Measurements from ENCODE around the gene FLII. TPM values are rescaled to one million over a fixed set of nuclear protein-coding genes. Genes with fewer than 3 reads are reported as not detected.

Gene FLII
- total RNA-seq, 1 experiment from 2014 or later, result 169 TPM

- Histone ChIP-seq H3K36me3 (ENCODE audit: insufficient read depth, low read length, poor library complexity, severe bottlenecking) (peaks cover 55% of the 10 kb centered on the region), H3K27me3 (replicated peaks; ENCODE audit: insufficient read depth, low read depth, low read length, poor library complexity) (no peaks in the 10 kb centered on the region), H3K4me3 (ENCODE audit: low read depth, low read length, poor library complexity, severe bottlenecking) (no peak overlapping the region), H3K9me3 (ENCODE audit: low read depth, low read length, poor library complexity, severe bottlenecking) (no peaks in the 10 kb centered on the region), H3K27ac (ENCODE audit: low read depth, low read length, poor library complexity, severe bottlenecking) (no peak overlapping the region), H3K4me1 (ENCODE audit: insufficient read depth, low read length, poor library complexity, severe bottlenecking) (no peaks in the 10 kb centered on the region)
- intact Hi-C loops (cut with micrococcal nuclease; ENCODE audit: unreplicated experiment), result no loop called here
- no TSS peak for BruUV-seq (replicated peaks)
- POLR2A ChIA-PET (ENCODE audit: low non-redundant PET), result no interaction called here
- CTCF ChIA-PET, result interaction anchor here (1.1 kb wide), 1 partner anchor 58 kb away, joined by 3 read pairs; no protein-coding TSS in a partner anchor
- no peak for DNase-seq (ENCODE audit: low spot score)
- no peak for TF ChIP-seq CTCF (conservative IDR thresholded peaks at IDR 0.05; ENCODE audit: low read depth, low read length)
- TF ChIP-seq EZH2 (IDR thresholded peaks at IDR 0.05; ENCODE audit: borderline replicate concordance, low read depth, low read length, poor library complexity, severe bottlenecking), result no peak
These were observed 60.0 kb downstream of the FLII start for GRCh38 chr17:18198530-18198929.

- Histone ChIP-seq H3K27me3 (replicated peaks; ENCODE audit: insufficient read depth, low read depth, low read length, poor library complexity) (no peaks in the 10 kb centered on the region), H3K9me3 (ENCODE audit: low read depth, low read length, poor library complexity, severe bottlenecking) (no peaks in the 10 kb centered on the region), H3K36me3 (ENCODE audit: insufficient read depth, low read length, poor library complexity, severe bottlenecking) (peaks cover 56% of the 10 kb centered on the region), H3K4me1 (ENCODE audit: insufficient read depth, low read length, poor library complexity, severe bottlenecking) (no peaks in the 10 kb centered on the region), H3K27ac (ENCODE audit: low read depth, low read length, poor library complexity, severe bottlenecking) (no peak overlapping the region), H3K4me3 (ENCODE audit: low read depth, low read length, poor library complexity, severe bottlenecking) (no peak overlapping the region)
- no TSS peak for BruUV-seq (replicated peaks)
- no peak for TF ChIP-seq CTCF (conservative IDR thresholded peaks at IDR 0.05; ENCODE audit: low read depth, low read length)
- no peak for TF ChIP-seq EZH2 (IDR thresholded peaks at IDR 0.05; ENCODE audit: borderline replicate concordance, low read depth, low read length, poor library complexity, severe bottlenecking)
- DNase-seq (ENCODE audit: low spot score), result no peak
- POLR2A ChIA-PET (ENCODE audit: low non-redundant PET), result interaction anchor here (0.6 kb wide), 1 partner anchor 532 kb away, joined by 3 read pairs; no protein-coding TSS in a partner anchor
- intact Hi-C loops (cut with micrococcal nuclease; ENCODE audit: unreplicated experiment), result no loop called here
- CTCF ChIA-PET, result interaction anchor here (1.1 kb wide), 1 partner anchor 57 kb away, joined by 3 read pairs; no protein-coding TSS in a partner anchor
These were observed 60.9 kb downstream of the FLII start for GRCh38 chr17:18197535-18198194.

DNA sequence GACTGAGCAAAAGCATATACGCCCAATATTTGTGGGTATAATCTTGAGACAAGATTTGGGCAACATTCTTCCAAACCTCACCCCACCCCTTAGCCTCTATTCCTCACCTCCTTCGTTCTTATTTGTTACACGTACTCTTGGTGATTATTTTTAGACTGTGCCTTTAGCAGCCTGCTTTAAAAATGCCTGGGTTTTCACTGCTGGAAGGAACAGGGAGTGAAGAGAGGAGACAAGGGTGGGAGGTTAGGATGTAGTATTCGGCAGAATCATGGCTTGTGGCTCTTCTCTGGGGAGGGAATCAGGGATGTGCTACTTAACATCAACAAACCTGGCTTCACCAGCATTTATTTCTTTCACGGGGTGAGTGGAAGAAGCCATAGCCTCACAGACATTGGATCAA lies 63.3 kb downstream of the FLII start:
- Histone ChIP-seq H3K4me3 (ENCODE audit: low read depth, low read length, poor library complexity, severe bottlenecking) (no peak overlapping the region), H3K36me3 (ENCODE audit: insufficient read depth, low read length, poor library complexity, severe bottlenecking) (peaks cover 60% of the 10 kb centered on the region), H3K27ac (ENCODE audit: low read depth, low read length, poor library complexity, severe bottlenecking) (peak overlapping the region; percentile 29), H3K9me3 (ENCODE audit: low read depth, low read length, poor library complexity, severe bottlenecking) (no peaks in the 10 kb centered on the region), H3K27me3 (replicated peaks; ENCODE audit: insufficient read depth, low read depth, low read length, poor library complexity) (no peaks in the 10 kb centered on the region), H3K4me1 (ENCODE audit: insufficient read depth, low read length, poor library complexity, severe bottlenecking) (no peaks in the 10 kb centered on the region)
- DNase-seq (ENCODE audit: low spot score), result no peak
- CTCF ChIA-PET, result no interaction called here
- no TSS peak for BruUV-seq (replicated peaks)
- intact Hi-C loops (cut with micrococcal nuclease; ENCODE audit: unreplicated experiment), result no loop called here
- TF ChIP-seq CTCF (conservative IDR thresholded peaks at IDR 0.05; ENCODE audit: low read depth, low read length), result no peak
- TF ChIP-seq EZH2 (IDR thresholded peaks at IDR 0.05; ENCODE audit: borderline replicate concordance, low read depth, low read length, poor library complexity, severe bottlenecking), result no peak
- POLR2A ChIA-PET (ENCODE audit: low non-redundant PET), result no interaction called here

Other genes with a start within 250 kb of the FLII start
- 30.5 and 33.7 TPM in 2 replicates for gene ATPAF2, start 219.6 kb downstream of the FLII start, total RNA-seq (2021)
- gene GID4, start 219.3 kb downstream of the FLII start, total RNA-seq (2021), result 14.0 and 16.5 TPM in 2 replicates
- 42.7 and 48.4 TPM in 2 replicates for gene DRG2, start 170.8 kb downstream of the FLII start, total RNA-seq (2021)
- gene MYO15A, start 150.0 kb downstream of the FLII start, total RNA-seq (2021), result 0.28 and 0.44 TPM in 2 replicates
- 119 and 124 TPM in 2 replicates for gene ALKBH5, start 74.9 kb downstream of the FLII start, total RNA-seq (2021)
- gene LLGL1, start 33.1 kb downstream of the FLII start, total RNA-seq (2021), result 30.2 and 39.8 TPM in 2 replicates
- 8.1 and 10.4 TPM in 2 replicates for gene MIEF2, start 1.9 kb upstream of the FLII start, total RNA-seq (2021)
- 100 and 104 TPM in 2 replicates for gene TOP3A, start 56.3 kb upstream of the FLII start, total RNA-seq (2021)
- 22.9 and 23.5 TPM in 2 replicates for gene SMCR8, start 56.6 kb upstream of the FLII start, total RNA-seq (2021)
- gene SHMT1, start 104.8 kb upstream of the FLII start, total RNA-seq (2021), result 54.0 and 63.5 TPM in 2 replicates
- not detected in 2 replicates for gene EVPLL, start 119.0 kb upstream of the FLII start, total RNA-seq (2021)
- gene LGALS9C, start 218.1 kb upstream of the FLII start, total RNA-seq (2021), result not detected in 2 replicates

All from A673 (cell line).